HG03039 (cell line): Measurements from ENCODE around the gene LRIT1.

Experiments
- ATAC-seq: cut with Tn5 transposase; IDR thresholded peaks from one replicate; pipeline ENCODE4 v1.9.1; 2021; ENCODE audit warnings: mild to moderate bottlenecking, moderate library complexity; ENCODE audit not compliant: unreplicated experiment

LRIT1 gene

GRCh38 chr10:84256510-84257342, 15.4 kb upstream of the LRIT1 start:
- no peak for ATAC-seq

- ATAC-seq, result no peak
Observed at GRCh38 chr10:84254552-84255478, 13.5 kb upstream of the LRIT1 start.

GRCh38 chr10:84248794-84249193, 7.4 kb upstream of the LRIT1 start:
- ATAC-seq, result no peak

GRCh38 chr10:84247496-84247895, 6.2 kb upstream of the LRIT1 start:
- ATAC-seq, result no peak

- ATAC-seq, result no peak
Observed at GRCh38 chr10:84244651-84245270, 3.4 kb upstream of the LRIT1 start, which contains the start of gene RGR. Gene RGR (plus strand): TSS chr10:84245053. CDS start chr10:84245091, 38 bp downstream.

- no peak for ATAC-seq
Observed at GRCh38 chr10:84243759-84244158, 2.4 kb upstream of the LRIT1 start.

- no peak for ATAC-seq
Observed at GRCh38 chr10:84238909-84239308, 2.4 kb downstream of the LRIT1 start.

GRCh38 chr10:84237199-84238051, 3.9 kb downstream of the LRIT1 start:
- ATAC-seq, result no peak

- no peak for ATAC-seq
Observed at GRCh38 chr10:84236807-84237198, 4.5 kb downstream of the LRIT1 start.

- no peak for ATAC-seq
Observed at GRCh38 chr10:84235096-84235495, 6.2 kb downstream of the LRIT1 start.

GRCh38 chr10:84234479-84234878, 6.9 kb downstream of the LRIT1 start:
- ATAC-seq, result no peak

- no peak for ATAC-seq
Observed at GRCh38 chr10:84233940-84234339, 7.4 kb downstream of the LRIT1 start.

- ATAC-seq, result no peak
Observed at GRCh38 chr10:84232376-84232775, 9.0 kb downstream of the LRIT1 start.

GRCh38 chr10:84230359-84230758, 11.0 kb downstream of the LRIT1 start:
- no peak for ATAC-seq

GRCh38 chr10:84227810-84228209, 13.5 kb downstream of the LRIT1 start:
- no peak for ATAC-seq

- ATAC-seq, result no peak
Observed at GRCh38 chr10:84226616-84227015, 14.7 kb downstream of the LRIT1 start.

- no peak for ATAC-seq
Observed at GRCh38 chr10:84225427-84226173, 15.7 kb downstream of the LRIT1 start, which contains the start of gene LRIT2. Gene LRIT2 (minus strand): TSS chr10:84225544. CDS start chr10:84225520, 24 bp downstream.

- no peak for ATAC-seq
Observed at GRCh38 chr10:84224411-84225028, 16.8 kb downstream of the LRIT1 start.

GRCh38 chr10:84221916-84222315, 19.4 kb downstream of the LRIT1 start:
- no peak for ATAC-seq
